GM20431 (cell line): Measurements from ENCODE around the gene MRPL49.
"Not testable (repeated sequence)": the region's sequence is repeated elsewhere in the genome, so short reads cannot be mapped to it uniquely, and the experiment has no call there.

ENCODE experiments used
- in situ Hi-C: fragments of 300-500 bp; cut with MseI, MboI; formaldehyde crosslinking; loops from one replicate; pipeline ENCODE4 v1.15.0; 2020; ENCODE audit warnings: low sequenced_read_pairs; ENCODE audit not compliant: unreplicated experiment

MRPL49 gene

GRCh38 chr11:65116370-65117205 is 5.5 kb upstream of the MRPL49 start:
- in situ Hi-C loops, result no loop called here

- in situ Hi-C loops, result no loop called here
These were observed 4.7 kb upstream of the MRPL49 start, which contains the start of gene ZNHIT2 for GRCh38 chr11:65117206-65118096. TSS of gene ZNHIT2 (minus strand) at chr11:65117701. CDS start at chr11:65117653, 48 bp downstream.

GRCh38 chr11:65118097-65118837 is 3.9 kb upstream of the MRPL49 start:
- in situ Hi-C loops, result no loop called here

- in situ Hi-C loops, result not testable (repeated sequence)
These were observed 3.0 kb upstream of the MRPL49 start for GRCh38 chr11:65118891-65119669.

GRCh38 chr11:65119670-65119995 is 2.5 kb upstream of the MRPL49 start:
- in situ Hi-C loops, result no loop called here

- in situ Hi-C loops, result no loop called here
These were observed 1.3 kb upstream of the MRPL49 start for GRCh38 chr11:65120831-65121230.

GRCh38 chr11:65121447-65121864 is 665 bp upstream of the MRPL49 start:
- in situ Hi-C loops, result no loop called here

GRCh38 chr11:65124480-65125196 is 2.5 kb downstream of the MRPL49 start:
- in situ Hi-C loops, result no loop called here

GRCh38 chr11:65125197-65126056 is 3.3 kb downstream of the MRPL49 start:
- in situ Hi-C loops, result no loop called here

GRCh38 chr11:65126624-65127274 is 4.6 kb downstream of the MRPL49 start:
- in situ Hi-C loops, result no loop called here

- in situ Hi-C loops, result no loop called here
These were observed 5.5 kb downstream of the MRPL49 start for GRCh38 chr11:65127473-65128181.

GRCh38 chr11:65128182-65129145 is 6.3 kb downstream of the MRPL49 start:
- in situ Hi-C loops, result no loop called here

- in situ Hi-C loops, result no loop called here
These were observed 7.7 kb downstream of the MRPL49 start for GRCh38 chr11:65129649-65130441.

GRCh38 chr11:65130631-65131416 is 8.7 kb downstream of the MRPL49 start:
- in situ Hi-C loops, result no loop called here
